HCT116 (cell line): ENCODE data around the gene CEACAM19. TPM values are rescaled to one million over a fixed set of nuclear protein-coding genes. Genes with fewer than 3 reads are reported as not detected.

Experiments
- ATAC-seq: fragments of 200-7000 bp; cut with Tn5 transposase; 2 replicates; pipeline ENCODE4 v1.9.1; 2020; ENCODE audit warnings: mild to moderate bottlenecking, moderate library complexity
- BruUV-seq: library from RNA; stranded (reverse); fragments of 400-500 nt; replicated peaks from 2 replicates; lab custom pipeline; 2021; lab: Mats Ljungman, UMichigan
- CTCF ChIA-PET: fragments of 300-600 bp; sonication (Branson Sonifier 250); formaldehyde crosslinking; loops from one replicate; lab custom pipeline; 2021; ENCODE audit warnings: antibody characterized with exemption; lab: Charles Lee
- POLR2A ChIA-PET: fragments of 300-600, 350-600 bp; sonication (Branson Sonifier 250); formaldehyde crosslinking; loops from one replicate; lab custom pipeline; 2021; ENCODE audit warnings: antibody characterized with exemption; lab: Charles Lee
- RAD21 ChIA-PET, 2 experiments: fragments of 300-600 bp; sonication (Branson Sonifier 250); formaldehyde crosslinking; loops; one replicate each; lab custom pipeline; 2023; ENCODE audit warnings: low total read pairs in 2 of 2; ENCODE audit not compliant: uncharacterized antibody in 2 of 2, unreplicated experiment in 2 of 2, low non-redundant PET in 1 of 2; lab: Charles Lee
- DNase-seq: peaks from one replicate; pipeline ENCODE4 v3.0.0-alpha.2; 2010; ENCODE audit warnings: low read depth, low spot score
- H2AFZ ChIP-seq: fragments of 200-600 bp; shearing (Covaris generic), sonication (generic); 2 replicates; pipeline ENCODE4 v1.6.1; 2017; ENCODE audit warnings: low read depth, mixed run types, mixed read lengths, antibody characterized with exemption, low read length; ENCODE audit not compliant: poor library complexity, severe bottlenecking
- H3K27ac ChIP-seq: 2 replicates; pipeline ENCODE4 v1.5.1; 2012; ENCODE audit warnings: low read depth, low read length
- H3K27me3 ChIP-seq: fragments of 200-600 bp; sonication (generic); 2 replicates; pipeline ENCODE4 v1.6.1; 2016; ENCODE audit warnings: mixed run types, low read length, mixed read lengths; ENCODE audit not compliant: insufficient read depth
- H3K36me3 ChIP-seq, 2 experiments: fragments of 200-500 bp in 1 of 2; fragments of 200-600 bp in 1 of 2; sonication (Bioruptor generic) in 1 of 2; sonication (generic) in 1 of 2; 2 replicates each; pipeline versions ENCODE4 v1.5.1 to v1.6.1; 2014 to 2016; ENCODE audit warnings: low read length in 2 of 2, inconsistent platforms in 1 of 2, mixed read lengths in 1 of 2, mixed run types in 1 of 2; ENCODE audit not compliant: insufficient read depth in 2 of 2, control insufficient read depth in 1 of 2
- H3K4me1 ChIP-seq, 2 experiments: fragments of 200-600 bp in 1 of 2; sonication (generic) in 1 of 2; 2 replicates each; pipeline versions ENCODE4 v1.5.1 to v1.6.1; 2012 to 2017; ENCODE audit warnings: low read length in 2 of 2, inconsistent platforms in 1 of 2, mild to moderate bottlenecking in 1 of 2, mixed read lengths in 1 of 2, mixed run types in 1 of 2, moderate library complexity in 1 of 2; ENCODE audit not compliant: insufficient read depth in 2 of 2, control insufficient read depth in 1 of 2
- H3K4me2 ChIP-seq: fragments of 200-600 bp; sonication (generic); 2 replicates; pipeline ENCODE4 v1.6.1; 2017; ENCODE audit warnings: mixed run types, low read length, mixed read lengths
- H3K4me3 ChIP-seq, 2 experiments: fragments of 200-600 bp in 1 of 2; sonication (generic) in 1 of 2; replicated peaks in 1 of 2; 2 replicates each; pipeline ENCODE4 v1.5.1; 2011 to 2016; ENCODE audit warnings: low read length in 2 of 2, control low read depth in 1 of 2, low read depth in 1 of 2, mild to moderate bottlenecking in 1 of 2, mixed read lengths in 1 of 2, mixed run types in 1 of 2
- H3K79me2 ChIP-seq: fragments of 200-600 bp; sonication (generic); 2 replicates; pipeline ENCODE4 v1.6.1; 2017; ENCODE audit warnings: mild to moderate bottlenecking, mixed run types, low read length, moderate library complexity, mixed read lengths; ENCODE audit not compliant: insufficient read depth
- H3K9ac ChIP-seq: fragments of 200-600 bp; sonication (generic); 2 replicates; pipeline ENCODE4 v1.6.1; 2016; ENCODE audit warnings: low read length, mixed read lengths
- H3K9me2 ChIP-seq: fragments of 200-600 bp; sonication (generic), shearing (Covaris generic); 2 replicates; pipeline ENCODE4 v1.6.1; 2017; ENCODE audit warnings: mixed run types, mild to moderate bottlenecking, moderate library complexity; ENCODE audit not compliant: insufficient read depth
- H3K9me3 ChIP-seq, 2 experiments: fragments of 200-500 bp in 1 of 2; fragments of 200-600 bp in 1 of 2; sonication (Bioruptor generic) in 1 of 2; sonication (generic) in 1 of 2; 2 replicates each; pipeline ENCODE4 v1.6.1; 2014 to 2017; ENCODE audit warnings: low read length in 2 of 2, mixed read lengths in 2 of 2, inconsistent platforms in 1 of 2, low read depth in 1 of 2, mild to moderate bottlenecking in 1 of 2, mixed run types in 1 of 2, moderate library complexity in 1 of 2; ENCODE audit not compliant: control insufficient read depth in 1 of 2, insufficient read depth in 1 of 2
- H4K20me1 ChIP-seq: fragments of 200-600 bp; sonication (generic), shearing (Covaris generic); 2 replicates; pipeline ENCODE4 v1.6.1; 2017; ENCODE audit warnings: mixed run types, mild to moderate bottlenecking, moderate library complexity; ENCODE audit not compliant: insufficient read depth
- ATF3 ChIP-seq: IDR thresholded peaks from 2 replicates; pipeline ENCODE4 v1.6.1; 2012
- CEBPB ChIP-seq: IDR thresholded peaks from 2 replicates; pipeline ENCODE4 v1.6.1; 2012; ENCODE audit warnings: low read depth
- ELF1 ChIP-seq: IDR thresholded peaks from 2 replicates; pipeline ENCODE4 v1.6.1; 2012; ENCODE audit warnings: low read depth, borderline replicate concordance
- EZH2 ChIP-seq: fragments of 200-600 bp; sonication (generic); IDR thresholded peaks from 2 replicates; pipeline ENCODE4 v1.6.1; 2017; ENCODE audit warnings: antibody characterized with exemption, mixed run types
- EZH2phosphoT487 ChIP-seq: fragments of 200-600 bp; IDR thresholded peaks from 2 replicates; pipeline ENCODE4 v1.6.1; 2018; ENCODE audit warnings: antibody characterized with exemption, borderline replicate concordance
- FOSL1 ChIP-seq: IDR thresholded peaks from 2 replicates; pipeline ENCODE4 v1.6.1; 2012; ENCODE audit warnings: low read depth
- JUND ChIP-seq: IDR thresholded peaks from 2 replicates; pipeline ENCODE4 v1.6.1; 2012
- POLR2AphosphoS5 ChIP-seq: IDR thresholded peaks from 2 replicates; pipeline ENCODE4 v1.6.1; 2011; ENCODE audit warnings: mild to moderate bottlenecking, low read depth, low read length, moderate library complexity
- RAD21 ChIP-seq: IDR thresholded peaks from 2 replicates; pipeline ENCODE4 v1.6.1; 2012; ENCODE audit warnings: low read depth, mild to moderate bottlenecking
- SIN3A ChIP-seq: IDR thresholded peaks from 2 replicates; pipeline ENCODE4 v1.6.1; 2012; ENCODE audit warnings: low read depth
- SP1 ChIP-seq: IDR thresholded peaks from 2 replicates; pipeline ENCODE4 v1.6.1; 2012; ENCODE audit warnings: low read depth
- TCF7L2 ChIP-seq: IDR thresholded peaks from 2 replicates; pipeline ENCODE4 v1.7.0; 2011; ENCODE audit warnings: borderline replicate concordance, inconsistent platforms; ENCODE audit not compliant: insufficient read depth, insufficient read length; ENCODE audit errors: extremely low read depth
- YY1 ChIP-seq: IDR thresholded peaks from 2 replicates; pipeline ENCODE4 v1.6.1; 2011; ENCODE audit warnings: low read length, low read depth, moderate library complexity, mild to moderate bottlenecking; ENCODE audit not compliant: insufficient replicate concordance; ENCODE audit errors: extremely low read depth
- intact Hi-C: fragments of 100-400 bp; cut with micrococcal nuclease; formaldehyde crosslinking; loops from 2 replicates; pipeline ENCODE4 v1.10.0; 2022
- total RNA-seq: library from RNA; stranded (reverse); gene quantifications from one replicate; pipeline ENCODE4 v1.2.1, GENCODE V29; 2021; ENCODE audit not compliant: unreplicated experiment
- TF ChIP-seq, protein P1 (sequence below): IDR thresholded peaks from 2 replicates; pipeline ENCODE4 v1.6.1; 2012; ENCODE audit warnings: low read depth
- TF ChIP-seq, protein P2 (sequence below), 3 experiments: fragments of 200-600 bp in 1 of 3; sonication (generic) in 1 of 3; IDR thresholded peaks in 2 of 3; conservative IDR thresholded peaks in 1 of 3; 2 replicates each; pipeline ENCODE4 v1.5.1; 2012 to 2017; ENCODE audit warnings: low read depth in 2 of 3, low read length in 2 of 3, antibody characterized with exemption in 1 of 3, borderline replicate concordance in 1 of 3, control low read depth in 1 of 3, mild to moderate bottlenecking in 1 of 3, mixed read lengths in 1 of 3, mixed run types in 1 of 3, moderate library complexity in 1 of 3; ENCODE audit not compliant: insufficient read depth in 1 of 3
- TF ChIP-seq, protein P3 (sequence below): IDR thresholded peaks from 2 replicates; pipeline ENCODE4 v1.6.1; 2011; ENCODE audit warnings: mild to moderate bottlenecking, low read length, moderate library complexity; ENCODE audit not compliant: insufficient replicate concordance; ENCODE audit errors: extremely low read depth

The CEACAM19 gene
- total RNA-seq, 1 experiment from 2014 or later = 4.0 TPM

GRCh38 chr19:44636439-44637389 lies 34.6 kb upstream of the CEACAM19 start:
- ATAC-seq = no peak
- CTCF ChIA-PET = interaction anchor here (0.9 to 1.6 kb wide), 3 partner anchors 54 to 209 kb away, joined by 3 read pairs; partner anchors contain the start of gene NECTIN2
- no peak overlapping the region for H3K9ac ChIP-seq
- TF ChIP-seq EZH2 (no peak), CEBPB (no peak), TCF7L2 (no peak), ELF1 (no peak), JUND (no peak), SP1 (no peak), FOSL1 (no peak), POLR2AphosphoS5 (no peak), EZH2phosphoT487 (no peak), SIN3A (no peak), ATF3 (no peak), RAD21 (no peak), YY1 (no peak)
- TF ChIP-seq, protein P1, sequence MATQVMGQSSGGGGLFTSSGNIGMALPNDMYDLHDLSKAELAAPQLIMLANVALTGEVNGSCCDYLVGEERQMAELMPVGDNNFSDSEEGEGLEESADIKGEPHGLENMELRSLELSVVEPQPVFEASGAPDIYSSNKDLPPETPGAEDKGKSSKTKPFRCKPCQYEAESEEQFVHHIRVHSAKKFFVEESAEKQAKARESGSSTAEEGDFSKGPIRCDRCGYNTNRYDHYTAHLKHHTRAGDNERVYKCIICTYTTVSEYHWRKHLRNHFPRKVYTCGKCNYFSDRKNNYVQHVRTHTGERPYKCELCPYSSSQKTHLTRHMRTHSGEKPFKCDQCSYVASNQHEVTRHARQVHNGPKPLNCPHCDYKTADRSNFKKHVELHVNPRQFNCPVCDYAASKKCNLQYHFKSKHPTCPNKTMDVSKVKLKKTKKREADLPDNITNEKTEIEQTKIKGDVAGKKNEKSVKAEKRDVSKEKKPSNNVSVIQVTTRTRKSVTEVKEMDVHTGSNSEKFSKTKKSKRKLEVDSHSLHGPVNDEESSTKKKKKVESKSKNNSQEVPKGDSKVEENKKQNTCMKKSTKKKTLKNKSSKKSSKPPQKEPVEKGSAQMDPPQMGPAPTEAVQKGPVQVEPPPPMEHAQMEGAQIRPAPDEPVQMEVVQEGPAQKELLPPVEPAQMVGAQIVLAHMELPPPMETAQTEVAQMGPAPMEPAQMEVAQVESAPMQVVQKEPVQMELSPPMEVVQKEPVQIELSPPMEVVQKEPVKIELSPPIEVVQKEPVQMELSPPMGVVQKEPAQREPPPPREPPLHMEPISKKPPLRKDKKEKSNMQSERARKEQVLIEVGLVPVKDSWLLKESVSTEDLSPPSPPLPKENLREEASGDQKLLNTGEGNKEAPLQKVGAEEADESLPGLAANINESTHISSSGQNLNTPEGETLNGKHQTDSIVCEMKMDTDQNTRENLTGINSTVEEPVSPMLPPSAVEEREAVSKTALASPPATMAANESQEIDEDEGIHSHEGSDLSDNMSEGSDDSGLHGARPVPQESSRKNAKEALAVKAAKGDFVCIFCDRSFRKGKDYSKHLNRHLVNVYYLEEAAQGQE = no peak
- TF ChIP-seq, protein P2, sequence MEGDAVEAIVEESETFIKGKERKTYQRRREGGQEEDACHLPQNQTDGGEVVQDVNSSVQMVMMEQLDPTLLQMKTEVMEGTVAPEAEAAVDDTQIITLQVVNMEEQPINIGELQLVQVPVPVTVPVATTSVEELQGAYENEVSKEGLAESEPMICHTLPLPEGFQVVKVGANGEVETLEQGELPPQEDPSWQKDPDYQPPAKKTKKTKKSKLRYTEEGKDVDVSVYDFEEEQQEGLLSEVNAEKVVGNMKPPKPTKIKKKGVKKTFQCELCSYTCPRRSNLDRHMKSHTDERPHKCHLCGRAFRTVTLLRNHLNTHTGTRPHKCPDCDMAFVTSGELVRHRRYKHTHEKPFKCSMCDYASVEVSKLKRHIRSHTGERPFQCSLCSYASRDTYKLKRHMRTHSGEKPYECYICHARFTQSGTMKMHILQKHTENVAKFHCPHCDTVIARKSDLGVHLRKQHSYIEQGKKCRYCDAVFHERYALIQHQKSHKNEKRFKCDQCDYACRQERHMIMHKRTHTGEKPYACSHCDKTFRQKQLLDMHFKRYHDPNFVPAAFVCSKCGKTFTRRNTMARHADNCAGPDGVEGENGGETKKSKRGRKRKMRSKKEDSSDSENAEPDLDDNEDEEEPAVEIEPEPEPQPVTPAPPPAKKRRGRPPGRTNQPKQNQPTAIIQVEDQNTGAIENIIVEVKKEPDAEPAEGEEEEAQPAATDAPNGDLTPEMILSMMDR (IDR thresholded peaks at IDR 0.05 in 2 of 3, conservative IDR thresholded peaks at IDR 0.05 in 1 of 3; ENCODE audit: borderline replicate concordance in 1 of 3, insufficient read depth in 1 of 3, low read depth in 2 of 3, low read length in 2 of 3) = no peak
- TF ChIP-seq, protein P3, sequence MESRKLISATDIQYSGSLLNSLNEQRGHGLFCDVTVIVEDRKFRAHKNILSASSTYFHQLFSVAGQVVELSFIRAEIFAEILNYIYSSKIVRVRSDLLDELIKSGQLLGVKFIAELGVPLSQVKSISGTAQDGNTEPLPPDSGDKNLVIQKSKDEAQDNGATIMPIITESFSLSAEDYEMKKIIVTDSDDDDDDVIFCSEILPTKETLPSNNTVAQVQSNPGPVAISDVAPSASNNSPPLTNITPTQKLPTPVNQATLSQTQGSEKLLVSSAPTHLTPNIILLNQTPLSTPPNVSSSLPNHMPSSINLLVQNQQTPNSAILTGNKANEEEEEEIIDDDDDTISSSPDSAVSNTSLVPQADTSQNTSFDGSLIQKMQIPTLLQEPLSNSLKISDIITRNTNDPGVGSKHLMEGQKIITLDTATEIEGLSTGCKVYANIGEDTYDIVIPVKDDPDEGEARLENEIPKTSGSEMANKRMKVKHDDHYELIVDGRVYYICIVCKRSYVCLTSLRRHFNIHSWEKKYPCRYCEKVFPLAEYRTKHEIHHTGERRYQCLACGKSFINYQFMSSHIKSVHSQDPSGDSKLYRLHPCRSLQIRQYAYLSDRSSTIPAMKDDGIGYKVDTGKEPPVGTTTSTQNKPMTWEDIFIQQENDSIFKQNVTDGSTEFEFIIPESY = no peak
- TF ChIP-seq, all 23 proteins: peak for 0
- H3K4me2 ChIP-seq = no peak overlapping the region
- no peak overlapping the region for H2AFZ ChIP-seq
- H3K4me1 ChIP-seq = peaks cover 0 to 23% of the 10 kb centered on the region in 2 experiments; a peak in 3 of 4 replicates
- H3K9me3 ChIP-seq = no peaks in the 10 kb centered on the region
- ChIA-PET POLR2A (interaction anchor here (1.0 to 1.3 kb wide), 2 partner anchors 8 to 16 kb away, joined by 3 to 5 read pairs; no protein-coding TSS in a partner anchor), RAD21 (no interaction called here)
- DNase-seq = no peak
- intact Hi-C loops = no loop called here
- no peaks in the 10 kb centered on the region for H3K79me2 ChIP-seq
- H4K20me1 ChIP-seq = no peaks in the 10 kb centered on the region
- no peaks in the 10 kb centered on the region for H3K27me3 ChIP-seq
- no peak overlapping the region for H3K27ac ChIP-seq
- no TSS peak for BruUV-seq
- no peaks in the 10 kb centered on the region for H3K9me2 ChIP-seq
- 0 out of 4 replicates have a peak, but pooled peaks cover 0 to 4% of the 10 kb centered on the region in 2 experiments for H3K36me3 ChIP-seq
- H3K4me3 ChIP-seq = no peak overlapping the region
